Measurements from ENCODE around the gene FOXN3.

The FOXN3 gene

DNA sequence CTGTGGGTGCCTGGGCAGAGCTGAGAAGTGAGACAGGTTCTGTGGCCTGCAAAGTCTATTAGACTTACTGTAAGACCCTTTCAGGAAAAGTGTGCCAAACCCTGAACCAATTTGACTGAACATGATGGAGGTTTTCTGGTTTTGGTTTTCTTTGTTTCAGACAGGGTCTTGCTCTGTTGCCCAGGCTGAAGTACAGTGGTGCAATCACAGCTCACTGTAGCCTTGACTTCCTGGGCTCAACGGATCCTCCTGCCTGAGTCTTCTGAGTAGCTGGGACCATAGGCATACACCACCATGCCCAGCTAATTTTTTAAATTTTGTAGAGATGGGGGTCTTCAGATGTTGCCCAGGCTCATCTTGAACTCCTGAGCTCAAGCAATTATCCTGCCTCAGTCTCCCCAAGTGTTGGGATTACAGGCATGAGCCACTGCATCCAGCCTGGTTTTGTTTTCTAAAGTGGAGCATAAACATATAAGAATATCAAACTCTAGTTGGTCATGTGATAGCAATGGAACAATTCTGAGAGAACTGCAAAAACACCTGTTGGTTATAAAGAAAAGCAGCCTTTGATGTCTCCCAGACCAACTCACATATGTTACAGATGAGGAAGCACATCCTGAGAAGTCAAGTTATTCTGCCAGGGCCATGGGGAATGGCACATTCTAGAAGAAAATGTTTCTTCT lies 166.9 kb downstream of the FOXN3 start:
- DNase-seq (ENCODE audit: low read depth in 2 of 2): no peak

DNA sequence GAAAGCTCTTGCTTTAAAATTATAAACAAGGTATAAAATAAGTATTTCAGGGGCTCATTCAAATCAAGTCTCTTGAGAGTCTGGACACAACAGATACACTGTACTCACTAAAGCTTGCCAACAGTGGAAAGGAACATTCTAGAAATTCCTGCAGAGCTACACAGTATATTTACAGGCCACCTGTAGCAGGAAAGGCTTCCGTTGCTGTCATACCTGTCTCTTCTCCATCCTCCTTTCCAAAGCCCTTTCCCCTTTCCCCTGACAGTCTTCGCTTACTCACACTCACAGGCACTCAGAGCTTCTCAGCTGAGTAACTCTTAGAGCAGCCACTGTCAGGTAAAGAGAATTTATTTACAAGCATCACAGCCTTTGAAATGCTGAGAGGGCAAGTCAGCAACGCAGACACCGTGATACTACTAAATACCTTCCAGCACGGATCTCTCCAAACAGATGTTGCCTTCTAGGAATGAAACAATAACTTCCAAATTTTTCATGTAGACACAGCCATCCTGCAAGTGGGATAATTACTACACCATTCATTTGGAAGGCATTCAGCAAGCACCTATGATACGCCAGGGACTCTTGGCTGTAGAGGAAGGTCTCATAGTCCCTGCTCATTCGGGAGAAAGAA lies 167.9 kb downstream of the FOXN3 start:
- no peak for DNase-seq (ENCODE audit: low read depth in 2 of 2)

DNA sequence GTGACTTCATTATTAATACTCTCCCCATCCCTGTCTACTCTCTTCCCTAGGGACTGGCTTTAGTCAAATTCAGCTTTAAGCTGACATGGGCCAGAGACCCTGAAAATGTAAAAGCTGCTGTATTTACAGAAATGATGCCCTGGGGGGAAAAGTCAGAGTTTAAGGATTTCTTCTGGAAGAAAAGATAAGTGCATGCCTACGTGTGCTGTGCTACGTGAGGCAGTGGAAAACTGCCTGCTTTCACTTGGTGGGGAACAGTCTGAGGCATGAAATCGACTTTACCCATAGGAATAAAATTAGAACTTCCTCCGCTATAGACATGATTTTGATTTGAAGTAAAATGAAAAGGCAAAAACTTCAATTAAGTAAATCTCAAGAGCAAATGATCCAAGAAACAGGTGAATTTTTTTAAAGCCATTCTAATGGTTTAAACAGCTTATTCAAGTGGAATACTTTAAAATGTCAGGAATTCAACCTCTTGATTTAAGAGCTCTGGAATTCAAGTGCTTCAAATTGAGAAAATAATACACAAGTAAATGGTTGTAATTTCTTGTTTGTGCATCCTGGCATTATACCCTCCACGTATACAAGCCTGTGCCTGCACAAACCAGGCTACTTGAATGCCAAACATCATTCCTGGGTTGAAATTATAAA lies 168.5 kb downstream of the FOXN3 start:
- DNase-seq (ENCODE audit: low read depth in 2 of 2): no peak

DNA sequence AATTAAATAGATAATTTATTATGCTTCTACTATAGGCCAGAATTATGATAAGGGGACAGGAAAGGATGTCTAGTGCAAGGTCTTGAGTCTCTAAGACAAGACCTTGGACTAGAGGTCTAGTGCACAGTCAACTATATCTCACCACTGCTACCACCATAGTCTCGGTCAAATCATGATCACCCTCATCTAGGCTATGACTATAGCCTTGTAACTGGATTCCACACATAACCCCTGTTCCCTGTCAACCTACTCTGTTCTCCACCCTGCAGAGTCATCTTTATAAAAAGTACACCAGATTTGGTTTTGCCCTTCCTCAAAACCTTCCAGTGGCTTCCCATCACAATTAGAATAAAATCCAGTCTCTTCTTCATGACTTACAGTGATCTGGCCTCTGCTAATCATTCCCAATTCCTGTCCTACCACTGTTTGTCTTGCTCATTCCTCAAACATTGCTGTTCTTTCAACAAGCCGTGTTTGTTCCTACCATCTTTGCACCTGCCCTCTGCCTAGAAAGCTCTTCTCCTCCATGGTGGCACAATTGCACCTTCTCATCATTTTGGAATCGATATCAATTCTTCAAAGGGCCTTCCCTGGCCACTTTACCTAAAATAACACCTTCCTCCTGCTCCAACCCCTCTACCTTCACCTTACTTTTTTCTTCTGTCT lies 169.4 kb downstream of the FOXN3 start:
- DNase-seq (ENCODE audit: low read depth in 2 of 2): no peak

- no peak for DNase-seq (ENCODE audit: low read depth in 2 of 2)
Measured at GRCh38 chr14:89246290-89246689, 170.7 kb downstream of the FOXN3 start.

GRCh38 chr14:89245802-89246201 lies 171.2 kb downstream of the FOXN3 start:
- no peak for DNase-seq (ENCODE audit: low read depth in 2 of 2)

DNA sequence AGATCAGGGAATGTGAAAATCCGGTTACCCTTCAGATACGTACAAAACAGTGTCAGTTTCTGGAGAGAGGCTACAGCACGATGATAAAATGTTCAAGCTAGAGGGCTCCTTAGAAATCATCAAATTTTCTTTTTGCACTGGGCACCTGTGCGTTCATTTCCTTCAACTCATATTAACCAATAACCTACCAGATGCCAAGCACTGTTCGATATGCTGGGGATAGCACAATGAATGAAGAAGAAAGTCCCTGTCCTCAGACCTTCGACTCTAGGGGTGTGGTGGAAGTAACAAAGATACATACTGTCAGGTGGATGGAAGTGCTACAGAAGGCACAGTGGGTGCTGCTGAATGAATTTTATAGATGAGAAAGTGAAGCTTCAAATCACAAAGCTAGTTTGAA lies 172.3 kb downstream of the FOXN3 start:
- DNase-seq (ENCODE audit: low read depth in 2 of 2): no peak

GRCh38 chr14:89243741-89244140 lies 173.3 kb downstream of the FOXN3 start:
- no peak for DNase-seq (ENCODE audit: low read depth in 2 of 2)

GRCh38 chr14:89243286-89243685 lies 173.7 kb downstream of the FOXN3 start:
- DNase-seq (ENCODE audit: low read depth in 2 of 2): no peak

GRCh38 chr14:89242652-89243279 lies 174.3 kb downstream of the FOXN3 start:
- DNase-seq (ENCODE audit: low read depth in 2 of 2): no peak

DNA sequence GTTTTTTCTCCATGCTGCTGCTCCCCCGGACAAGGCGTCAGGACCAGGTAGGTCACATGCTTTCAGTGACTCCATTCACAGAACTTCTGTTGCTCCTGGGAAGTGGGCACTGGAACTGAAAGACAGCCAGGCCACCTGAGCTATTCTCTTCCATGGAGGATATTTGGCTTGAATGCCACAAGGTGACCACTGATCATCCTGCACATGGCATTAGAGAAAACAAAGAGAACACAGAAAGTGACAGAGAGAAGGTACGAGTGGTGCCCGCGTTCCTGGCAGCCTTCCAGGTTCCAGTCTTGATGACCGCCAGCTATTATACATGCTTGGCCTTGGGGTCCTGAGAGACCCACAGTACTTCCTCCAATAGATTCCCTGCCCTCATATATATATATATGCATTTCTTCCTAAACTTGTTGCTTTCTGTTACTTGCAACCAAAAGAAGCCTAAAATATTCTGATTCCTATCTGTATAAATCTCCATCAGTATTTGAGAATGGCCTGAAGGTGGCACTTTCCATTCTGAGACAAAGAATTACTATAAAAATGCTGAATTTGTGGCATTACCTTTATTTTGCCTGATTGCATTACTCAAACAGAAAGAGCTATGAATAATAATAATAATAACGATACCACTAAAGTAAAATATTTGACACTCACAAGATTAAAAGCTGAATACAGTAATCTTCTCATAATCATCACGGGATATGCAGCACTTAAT lies 174.9 kb downstream of the FOXN3 start:
- DNase-seq (ENCODE audit: low read depth in 2 of 2): no peak

DNA sequence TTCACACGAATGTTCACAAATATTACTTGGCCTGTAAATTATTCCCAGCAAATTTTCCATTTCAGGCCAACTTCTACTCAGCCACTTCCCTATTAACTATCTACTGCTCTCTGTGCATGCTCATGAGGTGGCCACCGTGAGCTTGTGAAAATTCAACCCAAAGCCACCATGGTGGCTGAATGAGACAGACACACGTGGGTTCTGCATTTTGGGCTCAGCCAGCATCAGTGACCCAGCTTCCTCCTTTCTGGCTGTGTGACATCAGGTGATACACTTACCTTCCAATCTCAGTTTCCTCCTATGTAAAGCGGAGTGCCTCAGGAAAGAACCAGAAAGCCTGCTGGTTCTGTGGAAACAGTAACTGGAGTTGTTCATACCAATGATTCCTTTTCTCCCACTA lies 175.8 kb downstream of the FOXN3 start:
- DNase-seq (ENCODE audit: low read depth in 2 of 2): no peak

DNA sequence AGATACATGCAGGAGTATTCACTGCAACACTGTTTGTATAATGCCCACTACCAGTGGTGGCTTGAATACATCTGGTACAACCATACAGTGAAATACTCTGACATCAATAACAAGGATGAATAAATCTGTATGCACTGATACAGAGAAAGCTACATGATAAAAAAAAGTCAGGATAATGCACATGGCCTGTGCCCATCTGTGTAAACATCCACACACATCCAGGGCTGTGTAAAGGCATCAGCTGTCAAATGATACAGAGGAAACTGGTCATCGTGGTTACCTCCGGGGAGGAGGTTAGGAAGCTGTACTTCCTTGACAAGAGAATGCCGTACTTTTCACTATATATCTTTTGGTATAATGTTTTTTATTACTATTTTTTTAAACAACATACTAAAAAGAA lies 176.6 kb downstream of the FOXN3 start:
- no peak for DNase-seq (ENCODE audit: low read depth in 2 of 2)

DNA sequence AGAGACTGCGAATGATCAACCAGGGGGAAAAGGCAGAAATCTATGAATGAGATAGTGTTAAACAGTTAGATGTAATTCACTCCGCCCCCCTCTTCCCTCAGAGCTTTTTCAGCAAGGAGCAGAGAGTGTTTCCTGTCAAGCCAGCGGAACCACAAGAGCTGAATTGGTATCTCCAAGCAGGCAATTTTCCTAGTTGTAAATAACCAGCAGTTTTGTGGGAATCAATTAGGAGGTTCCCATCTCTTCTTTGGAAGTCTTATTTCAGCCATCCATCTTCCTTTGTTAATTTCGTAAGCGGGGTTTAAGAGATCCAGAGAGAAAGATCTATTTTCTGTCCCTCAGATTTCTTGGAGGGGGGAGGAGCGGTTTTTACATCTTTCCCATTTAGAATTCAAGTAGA lies 178.0 kb downstream of the FOXN3 start:
- DNase-seq (ENCODE audit: low read depth in 2 of 2): no peak

GRCh38 chr14:89237921-89238529 lies 179.0 kb downstream of the FOXN3 start:
- no peak for DNase-seq (ENCODE audit: low read depth in 2 of 2)

DNA sequence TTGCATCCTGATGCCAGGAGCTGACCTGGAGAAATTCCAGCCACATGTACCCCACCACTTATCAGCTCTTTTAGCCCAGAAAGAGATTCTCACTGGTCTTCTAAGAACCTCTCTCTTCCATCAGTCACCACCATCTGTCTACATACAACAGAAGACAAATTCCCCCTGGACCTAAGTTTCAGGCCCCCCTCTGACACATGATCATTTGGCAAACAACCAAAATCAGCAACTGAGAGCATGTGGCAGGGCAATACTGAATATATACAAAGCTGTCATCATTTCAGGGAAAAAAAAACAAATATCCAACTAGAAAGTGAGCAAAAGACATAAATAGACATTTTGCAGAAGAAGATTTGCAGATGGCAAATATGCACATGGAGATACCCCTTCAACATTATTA lies 180.2 kb downstream of the FOXN3 start:
- no peak for DNase-seq (ENCODE audit: low read depth in 2 of 2)

DNA sequence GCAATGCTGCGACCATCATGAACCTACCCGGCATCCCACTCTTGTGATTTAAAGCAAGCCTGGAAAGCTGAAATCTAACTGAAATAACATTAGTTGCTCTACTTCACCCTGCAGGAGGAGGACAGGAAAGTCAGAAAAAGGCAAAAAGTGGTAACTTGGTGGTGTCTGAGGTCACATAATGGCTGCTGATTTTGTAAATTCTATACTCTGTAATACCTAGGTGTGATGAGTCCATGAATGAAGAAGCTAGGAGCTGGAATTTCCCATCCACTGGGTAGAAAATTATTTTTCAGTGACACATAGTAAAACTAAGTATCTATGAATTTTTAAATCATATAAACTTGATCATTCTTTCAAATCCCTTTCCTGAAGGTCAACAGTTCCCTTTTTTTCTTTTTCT lies 183.8 kb downstream of the FOXN3 start:
- DNase-seq (ENCODE audit: low read depth in 2 of 2): no peak

- DNase-seq (ENCODE audit: low read depth in 2 of 2): no peak
Measured at GRCh38 chr14:89232265-89233070, 184.6 kb downstream of the FOXN3 start.

GRCh38 chr14:89231426-89232113 lies 185.5 kb downstream of the FOXN3 start:
- DNase-seq (ENCODE audit: low read depth in 2 of 2): no peak

Data from activated CD8-positive, alpha-beta memory T cell treated with anti-CD3 and anti-CD28 coated beads for 4 hours (primary cell).